GM23338 (cell line): ENCODE data around the gene ROBO1.

Source experiments
- CREB1 ChIP-seq: fragments of 250-450 bp; sonication (Bioruptor Pico); IDR thresholded peaks from 2 replicates; pipeline ENCODE4 v1.5.0; 2020; ENCODE audit warnings: low read depth, mild to moderate bottlenecking, moderate library complexity
- EZH2 ChIP-seq: fragments of 200-600 bp; sonication (generic); IDR thresholded peaks from one replicate; pipeline ENCODE4 v1.8.0; 2017; ENCODE audit warnings: antibody characterized with exemption, mild to moderate bottlenecking, low read depth; ENCODE audit not compliant: unreplicated experiment
- EZH2phosphoT487 ChIP-seq: fragments of 200-600 bp; sonication (generic); IDR thresholded peaks from one replicate; pipeline ENCODE4 v1.8.1; 2018; ENCODE audit warnings: antibody characterized with exemption; ENCODE audit not compliant: unreplicated experiment
- POLR2AphosphoS5 ChIP-seq: IDR thresholded peaks from 2 replicates; pipeline ENCODE4 v1.6.1; 2016; ENCODE audit warnings: antibody characterized with exemption, low read depth
- TF ChIP-seq, protein P1 (sequence below), 2 experiments: fragments of 200-600 bp in 1 of 2; sonication (generic) in 1 of 2; conservative IDR thresholded peaks; 2 replicates each; pipeline versions ENCODE4 v1.5.1 to v1.6.1; 2016 to 2017; ENCODE audit warnings: antibody characterized with exemption in 2 of 2, low read depth in 2 of 2, mild to moderate bottlenecking in 2 of 2, moderate library complexity in 1 of 2
- TF ChIP-seq, protein P2 (sequence below): IDR thresholded peaks from one replicate; pipeline ENCODE4 v1.6.1; 2018; ENCODE audit warnings: antibody characterized with exemption; ENCODE audit not compliant: unreplicated experiment

DNA sequence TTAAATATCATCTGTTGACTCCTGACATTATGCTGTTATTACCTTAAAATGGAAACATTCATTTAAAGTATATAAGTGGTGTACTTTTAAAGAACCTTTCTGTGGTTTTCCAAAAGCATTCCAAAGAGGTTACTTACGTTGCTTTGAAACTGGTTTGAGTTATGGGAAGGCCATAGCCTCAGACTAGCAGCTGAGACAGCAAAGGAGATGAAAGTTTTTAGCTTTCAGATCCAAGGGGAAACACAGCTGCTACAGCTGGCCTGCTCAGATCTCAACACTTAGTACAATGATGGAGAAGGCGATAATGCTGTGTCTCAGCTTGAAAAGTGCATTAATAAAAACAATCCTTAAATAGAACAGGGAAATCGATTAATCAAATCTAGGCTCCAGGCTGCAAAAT is 921.1 kb downstream of the ROBO1 start:
- TF ChIP-seq POLR2AphosphoS5 (no peak), EZH2 (no peak), CREB1 (CRISPR knock-in tag) (no peak), EZH2phosphoT487 (no peak)
- TF ChIP-seq, protein P1, sequence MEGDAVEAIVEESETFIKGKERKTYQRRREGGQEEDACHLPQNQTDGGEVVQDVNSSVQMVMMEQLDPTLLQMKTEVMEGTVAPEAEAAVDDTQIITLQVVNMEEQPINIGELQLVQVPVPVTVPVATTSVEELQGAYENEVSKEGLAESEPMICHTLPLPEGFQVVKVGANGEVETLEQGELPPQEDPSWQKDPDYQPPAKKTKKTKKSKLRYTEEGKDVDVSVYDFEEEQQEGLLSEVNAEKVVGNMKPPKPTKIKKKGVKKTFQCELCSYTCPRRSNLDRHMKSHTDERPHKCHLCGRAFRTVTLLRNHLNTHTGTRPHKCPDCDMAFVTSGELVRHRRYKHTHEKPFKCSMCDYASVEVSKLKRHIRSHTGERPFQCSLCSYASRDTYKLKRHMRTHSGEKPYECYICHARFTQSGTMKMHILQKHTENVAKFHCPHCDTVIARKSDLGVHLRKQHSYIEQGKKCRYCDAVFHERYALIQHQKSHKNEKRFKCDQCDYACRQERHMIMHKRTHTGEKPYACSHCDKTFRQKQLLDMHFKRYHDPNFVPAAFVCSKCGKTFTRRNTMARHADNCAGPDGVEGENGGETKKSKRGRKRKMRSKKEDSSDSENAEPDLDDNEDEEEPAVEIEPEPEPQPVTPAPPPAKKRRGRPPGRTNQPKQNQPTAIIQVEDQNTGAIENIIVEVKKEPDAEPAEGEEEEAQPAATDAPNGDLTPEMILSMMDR (conservative IDR thresholded peaks at IDR 0.05; ENCODE audit: low read depth in 2 of 2), result no peak
- TF ChIP-seq, protein P2, sequence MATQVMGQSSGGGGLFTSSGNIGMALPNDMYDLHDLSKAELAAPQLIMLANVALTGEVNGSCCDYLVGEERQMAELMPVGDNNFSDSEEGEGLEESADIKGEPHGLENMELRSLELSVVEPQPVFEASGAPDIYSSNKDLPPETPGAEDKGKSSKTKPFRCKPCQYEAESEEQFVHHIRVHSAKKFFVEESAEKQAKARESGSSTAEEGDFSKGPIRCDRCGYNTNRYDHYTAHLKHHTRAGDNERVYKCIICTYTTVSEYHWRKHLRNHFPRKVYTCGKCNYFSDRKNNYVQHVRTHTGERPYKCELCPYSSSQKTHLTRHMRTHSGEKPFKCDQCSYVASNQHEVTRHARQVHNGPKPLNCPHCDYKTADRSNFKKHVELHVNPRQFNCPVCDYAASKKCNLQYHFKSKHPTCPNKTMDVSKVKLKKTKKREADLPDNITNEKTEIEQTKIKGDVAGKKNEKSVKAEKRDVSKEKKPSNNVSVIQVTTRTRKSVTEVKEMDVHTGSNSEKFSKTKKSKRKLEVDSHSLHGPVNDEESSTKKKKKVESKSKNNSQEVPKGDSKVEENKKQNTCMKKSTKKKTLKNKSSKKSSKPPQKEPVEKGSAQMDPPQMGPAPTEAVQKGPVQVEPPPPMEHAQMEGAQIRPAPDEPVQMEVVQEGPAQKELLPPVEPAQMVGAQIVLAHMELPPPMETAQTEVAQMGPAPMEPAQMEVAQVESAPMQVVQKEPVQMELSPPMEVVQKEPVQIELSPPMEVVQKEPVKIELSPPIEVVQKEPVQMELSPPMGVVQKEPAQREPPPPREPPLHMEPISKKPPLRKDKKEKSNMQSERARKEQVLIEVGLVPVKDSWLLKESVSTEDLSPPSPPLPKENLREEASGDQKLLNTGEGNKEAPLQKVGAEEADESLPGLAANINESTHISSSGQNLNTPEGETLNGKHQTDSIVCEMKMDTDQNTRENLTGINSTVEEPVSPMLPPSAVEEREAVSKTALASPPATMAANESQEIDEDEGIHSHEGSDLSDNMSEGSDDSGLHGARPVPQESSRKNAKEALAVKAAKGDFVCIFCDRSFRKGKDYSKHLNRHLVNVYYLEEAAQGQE, result no peak
